GM23248 (cell line): ENCODE measurements around the gene UCKL1. TPM values are rescaled to one million over a fixed set of nuclear protein-coding genes. Genes with fewer than 3 reads are reported as not detected.

Source experiments
- DNase-seq: peaks from one replicate; pipeline ENCODE4 v3.0.0-alpha.2; 2015
- H2AFZ ChIP-seq: fragments of 200-600 bp; sonication (generic); 2 replicates; pipeline ENCODE4 v1.6.1; 2016; ENCODE audit warnings: antibody characterized with exemption
- H3F3A ChIP-seq: fragments of 200-600 bp; sonication (generic); 2 replicates; pipeline ENCODE4 v1.6.1; 2016; ENCODE audit warnings: mild to moderate bottlenecking, antibody characterized with exemption, mixed run types; ENCODE audit not compliant: insufficient read depth
- H3K27ac ChIP-seq: fragments of 200-600 bp; sonication (generic); 2 replicates; pipeline ENCODE4 v1.5.1; 2016; ENCODE audit warnings: mild to moderate bottlenecking
- H3K27me3 ChIP-seq: fragments of 200-600 bp; sonication (generic); replicated peaks from 2 replicates; pipeline ENCODE4 v1.6.1; 2016; ENCODE audit warnings: mild to moderate bottlenecking; ENCODE audit not compliant: insufficient read depth
- H3K36me3 ChIP-seq: fragments of 200-600 bp; sonication (generic); 2 replicates; pipeline ENCODE4 v1.6.1; 2016; ENCODE audit warnings: low read depth, mild to moderate bottlenecking
- H3K4me1 ChIP-seq: fragments of 200-600 bp; sonication (generic); 2 replicates; pipeline ENCODE4 v1.6.1; 2016; ENCODE audit warnings: mild to moderate bottlenecking; ENCODE audit not compliant: insufficient read depth
- H3K4me2 ChIP-seq: fragments of 200-600 bp; sonication (generic); one replicate; pipeline ENCODE4 v1.6.1; 2016; ENCODE audit warnings: mild to moderate bottlenecking; ENCODE audit not compliant: unreplicated experiment
- H3K4me3 ChIP-seq: fragments of 200-600 bp; sonication (generic); 2 replicates; pipeline ENCODE4 v1.5.1; 2016; ENCODE audit warnings: mild to moderate bottlenecking
- H3K79me2 ChIP-seq: fragments of 200-600 bp; sonication (generic); 2 replicates; pipeline ENCODE4 v1.6.1; 2016; ENCODE audit warnings: mild to moderate bottlenecking; ENCODE audit not compliant: insufficient read depth
- H3K9ac ChIP-seq: fragments of 200-600 bp; sonication (generic); 2 replicates; pipeline ENCODE4 v1.6.1; 2016; ENCODE audit warnings: mild to moderate bottlenecking
- H3K9me2 ChIP-seq: fragments of 200-600 bp; sonication (generic); 2 replicates; pipeline ENCODE4 v1.6.1; 2016; ENCODE audit warnings: mixed run types, mild to moderate bottlenecking, moderate library complexity; ENCODE audit not compliant: insufficient read depth
- H3K9me3 ChIP-seq: fragments of 200-600 bp; sonication (generic); one replicate; pipeline ENCODE4 v1.6.1; 2017; ENCODE audit warnings: low read depth
- H4K20me1 ChIP-seq: fragments of 200-600 bp; sonication (generic); 2 replicates; pipeline ENCODE4 v1.6.0; 2016; ENCODE audit not compliant: insufficient read depth
- EZH2 ChIP-seq: fragments of 200-600 bp; sonication (generic); IDR thresholded peaks from 2 replicates; pipeline ENCODE4 v1.6.1; 2018; ENCODE audit warnings: antibody characterized with exemption, mild to moderate bottlenecking; ENCODE audit not compliant: insufficient read depth, poor library complexity, severe bottlenecking
- EZH2phosphoT487 ChIP-seq: fragments of 200-600 bp; sonication (generic); IDR thresholded peaks from 2 replicates; pipeline ENCODE4 v1.6.1; 2018; ENCODE audit warnings: antibody characterized with exemption, moderate library complexity, mild to moderate bottlenecking, low read depth; ENCODE audit not compliant: insufficient read depth
- WGBS, 2 experiments: methylation state at CpG; one replicate each; pipeline ENCODE4 v1.1.6; 2015 to 2017; ENCODE audit warnings: low lambda C conversion rate in 2 of 2, low coverage in 1 of 2; ENCODE audit errors: missing lambda C conversion rate in 2 of 2; 5-methylcytosine and 5-hydroxymethylcytosine counted together
- in situ Hi-C: fragments of 300-500 bp; cut with MboI; formaldehyde crosslinking; loops from 2 replicates; pipeline ENCODE4 v1.15.0; 2020
- polyA plus RNA-seq: library from polyadenylated mRNA; unstranded; fragments of >200 nt; fragmentation: Nextera tagmentation; extraction: Ambion mirVana; gene quantifications from 2 replicates; pipeline ENCODE4 v1.2.1, GENCODE V29; 2016
- total RNA-seq: library from RNA; depleted of rRNA; stranded (reverse); fragments of >200 nt; shearing (Covaris generic); gene quantifications from 2 replicates; pipeline ENCODE4 v1.2.3, GENCODE V29; 2014

Gene UCKL1
- total and polyA plus RNA-seq, 2 experiments from 2014 or later = 17.6 to 33.4 TPM

GRCh38 chr20:63929071-63929470 lies 27.1 kb downstream of the UCKL1 start:
- no peak for DNase-seq
- Histone ChIP-seq H3K9me3 (no peaks in the 10 kb centered on the region), H3F3A (0 out of 2 replicates have a peak, but pooled peaks cover 13% of the 10 kb centered on the region), H4K20me1 (no peaks in the 10 kb centered on the region; the same call in 1 of the 2 replicates), H3K27me3 (no peaks in the 10 kb centered on the region), H2AFZ (no peak overlapping the region), H3K27ac (no peak overlapping the region), H3K4me2 (no peak overlapping the region), H3K9me2 (no peaks in the 10 kb centered on the region), H3K4me1 (no peaks in the 10 kb centered on the region), H3K4me3 (no peak overlapping the region), H3K9ac (no peak overlapping the region), H3K36me3 (peaks cover 21% of the 10 kb centered on the region), H3K79me2 (peaks cover 81% of the 10 kb centered on the region)
- TF ChIP-seq EZH2phosphoT487 = no peak
- no peak for TF ChIP-seq EZH2
- 97 to 99% methylated on average over 25 to 26 of the region's 26 CpGs for WGBS, 2 experiments
- in situ Hi-C loops = no loop called here

DNA sequence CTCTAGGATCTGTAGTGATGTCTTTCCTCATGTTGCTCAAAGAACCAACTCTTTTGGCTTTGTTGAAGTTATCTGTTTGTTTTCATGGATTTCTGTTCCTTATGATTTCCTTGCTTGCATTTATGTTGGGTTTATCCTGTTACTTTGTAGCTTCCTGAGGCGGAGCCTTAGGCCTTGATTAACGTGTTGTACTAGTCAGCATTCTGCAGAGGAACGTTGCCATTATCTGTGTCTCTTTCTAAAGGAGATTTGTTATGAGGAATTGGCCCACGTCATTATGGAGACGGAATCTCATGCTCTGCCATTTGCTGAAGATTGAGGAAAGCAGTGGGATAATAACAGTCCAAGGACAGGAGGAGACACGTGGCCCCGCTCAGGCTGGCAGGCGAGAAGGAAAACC lies 29.9 kb downstream of the UCKL1 start:
- no peak for DNase-seq
- WGBS, 2 experiments = 67 to 70% methylated on average over 8 of the region's 8 CpGs
- Histone ChIP-seq H3K4me1 (no peaks in the 10 kb centered on the region), H3K9me2 (no peaks in the 10 kb centered on the region), H3K79me2 (peaks cover 83% of the 10 kb centered on the region), H3F3A (0 out of 2 replicates have a peak, but pooled peaks cover 13% of the 10 kb centered on the region), H2AFZ (no peak overlapping the region), H3K27me3 (no peaks in the 10 kb centered on the region), H3K4me3 (no peak overlapping the region), H3K9me3 (no peaks in the 10 kb centered on the region), H3K27ac (no peak overlapping the region), H3K36me3 (peaks cover 21% of the 10 kb centered on the region), H3K9ac (no peak overlapping the region), H4K20me1 (no peaks in the 10 kb centered on the region; the same call in 1 of the 2 replicates), H3K4me2 (no peak overlapping the region)
- in situ Hi-C loops = no loop called here
- TF ChIP-seq EZH2phosphoT487 = no peak
- TF ChIP-seq EZH2 = no peak

DNA sequence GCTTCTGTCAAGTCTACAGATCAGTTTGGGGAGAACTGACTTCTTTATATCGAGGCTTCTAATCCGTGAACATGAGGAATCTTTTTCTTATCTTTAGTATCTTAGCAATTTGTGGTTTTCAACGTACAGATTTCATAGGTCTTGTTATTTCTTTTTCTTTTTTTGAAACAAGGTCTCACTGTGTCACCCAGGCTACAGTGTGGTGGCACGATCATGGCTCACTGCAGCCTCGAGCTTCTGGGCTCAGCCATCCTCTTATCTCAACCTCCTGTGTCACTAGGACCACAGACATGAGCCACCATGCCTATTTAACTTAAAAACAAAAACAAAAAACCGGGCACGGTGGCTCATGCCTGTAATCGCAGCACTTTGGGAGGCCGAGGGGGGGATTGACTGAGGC lies 32.0 kb downstream of the UCKL1 start:
- in situ Hi-C loops = no loop called here

DNA sequence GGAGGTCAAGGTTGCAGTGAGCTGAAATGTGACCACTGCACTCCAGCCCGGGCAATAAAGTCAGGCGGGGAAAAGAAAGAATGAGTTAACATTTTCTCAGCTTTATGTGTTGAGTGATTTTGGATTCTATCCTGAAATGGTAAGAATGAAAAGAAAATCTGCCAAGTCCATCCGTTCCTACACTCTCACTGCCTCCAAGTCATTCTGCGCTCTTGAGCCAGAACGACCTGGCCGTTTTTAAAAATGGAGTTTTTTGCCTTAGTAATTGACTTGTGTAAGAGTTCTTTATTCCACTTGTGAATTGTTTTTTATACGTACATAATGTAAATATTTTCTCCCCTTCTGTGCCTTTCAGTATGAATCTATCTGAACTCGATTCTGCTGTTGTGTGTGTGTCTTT lies 32.6 kb downstream of the UCKL1 start:
- no peaks in the 10 kb centered on the region for H3K9me2 ChIP-seq
- no peak for TF ChIP-seq EZH2
- TF ChIP-seq EZH2phosphoT487 = no peak
- WGBS, 2 experiments = 43 to 51% methylated on average over 8 of the region's 8 CpGs
- no peaks in the 10 kb centered on the region for H3K9me3 ChIP-seq
- 0 out of 2 replicates have a peak, but pooled peaks cover 13% of the 10 kb centered on the region for H3F3A ChIP-seq
- H3K27me3 ChIP-seq = no peaks in the 10 kb centered on the region
- no peaks in the 10 kb centered on the region; the same call in 1 of the 2 replicates for H4K20me1 ChIP-seq
- H3K4me2 ChIP-seq = no peak overlapping the region
- H3K4me1 ChIP-seq = no peaks in the 10 kb centered on the region
- no peak overlapping the region for H3K4me3 ChIP-seq
- peaks cover 12% of the 10 kb centered on the region; the same call in 1 of the 2 replicates for H3K36me3 ChIP-seq
- no peak overlapping the region for H2AFZ ChIP-seq
- in situ Hi-C loops = no loop called here
- peaks cover 93% of the 10 kb centered on the region for H3K79me2 ChIP-seq
- H3K27ac ChIP-seq = no peak overlapping the region
- no peak overlapping the region for H3K9ac ChIP-seq
- DNase-seq = no peak

More for the DNA sequence above, 32.0 kb downstream of the UCKL1 start:
- no peak for DNase-seq
- no peaks in the 10 kb centered on the region for H3K4me1 ChIP-seq
- H4K20me1 ChIP-seq = no peaks in the 10 kb centered on the region; the same call in 1 of the 2 replicates
- 0 out of 2 replicates have a peak, but pooled peaks cover 13% of the 10 kb centered on the region for H3F3A ChIP-seq
- no peaks in the 10 kb centered on the region for H3K9me2 ChIP-seq
- H3K27ac ChIP-seq = no peak overlapping the region
- no peak overlapping the region for H3K9ac ChIP-seq
- H3K27me3 ChIP-seq = no peaks in the 10 kb centered on the region
- H3K9me3 ChIP-seq = no peaks in the 10 kb centered on the region
- H3K4me2 ChIP-seq = no peak overlapping the region
- WGBS, 2 experiments = 77 to 79% methylated on average over 9 of the region's 9 CpGs
- peaks cover 90% of the 10 kb centered on the region for H3K79me2 ChIP-seq
- H3K4me3 ChIP-seq = no peak overlapping the region
- no peak overlapping the region for H2AFZ ChIP-seq
- no peak for TF ChIP-seq EZH2
- TF ChIP-seq EZH2phosphoT487 = no peak
- peaks cover 15% of the 10 kb centered on the region; the same call in 1 of the 2 replicates for H3K36me3 ChIP-seq

- H3K9me2 ChIP-seq = no peaks in the 10 kb centered on the region
- no peaks in the 10 kb centered on the region for H3K9me3 ChIP-seq
- WGBS, 2 experiments = 94 to 99% methylated on average over 18 to 23 of the region's 23 CpGs
- TF ChIP-seq EZH2phosphoT487 (no peak), EZH2 (no peak)
- peaks cover 93% of the 10 kb centered on the region for H3K79me2 ChIP-seq
- H3K4me3 ChIP-seq = no peak overlapping the region
- no peaks in the 10 kb centered on the region for H3K4me1 ChIP-seq
- H3F3A ChIP-seq = no peaks in the 10 kb centered on the region
- no peaks in the 10 kb centered on the region for H3K36me3 ChIP-seq
- DNase-seq = no peak
- H3K9ac ChIP-seq = no peak overlapping the region
- no peak overlapping the region for H3K27ac ChIP-seq
- H4K20me1 ChIP-seq = peaks cover 8% of the 10 kb centered on the region; the same call in 1 of the 2 replicates
- H3K4me2 ChIP-seq = no peak overlapping the region
- H3K27me3 ChIP-seq = no peaks in the 10 kb centered on the region
- no peak overlapping the region for H2AFZ ChIP-seq
- in situ Hi-C loops = no loop called here
These were observed 36.0 kb downstream of the UCKL1 start for GRCh38 chr20:63920226-63920625.
